HUES6 (cell line): ENCODE measurements around the gene SGIP1.
A peak's percentile ranks its signal among the peaks of the same experiment; 100 is the strongest.

Experiments used
- H3K27ac ChIP-seq: 2 replicates; pipeline ENCODE4 v1.7.0; 2013; ENCODE audit warnings: low read depth, mild to moderate bottlenecking, low read length, inconsistent platforms
- H3K27me3 ChIP-seq: 2 replicates; pipeline ENCODE4 v1.6.1; 2013; ENCODE audit warnings: low read length; ENCODE audit not compliant: control insufficient read depth, insufficient read depth
- H3K36me3 ChIP-seq: 2 replicates; pipeline ENCODE4 v1.6.1; 2013; ENCODE audit warnings: low read length; ENCODE audit not compliant: control insufficient read depth, insufficient read depth
- H3K4me1 ChIP-seq: 2 replicates; pipeline ENCODE4 v1.6.1; 2013; ENCODE audit warnings: low read length; ENCODE audit not compliant: control insufficient read depth, insufficient read depth
- H3K4me3 ChIP-seq: 2 replicates; pipeline ENCODE4 v1.5.1; 2013; ENCODE audit warnings: low read depth, low read length
- H3K9ac ChIP-seq: one replicate; pipeline ENCODE4 v1.6.1; 2013; ENCODE audit warnings: mild to moderate bottlenecking, low read length
- H3K9me3 ChIP-seq: 2 replicates; pipeline ENCODE4 v1.6.1; 2013; ENCODE audit warnings: low read depth, low read length; ENCODE audit not compliant: control insufficient read depth, insufficient read depth

Gene SGIP1

GRCh38 chr1:66523562-66523961 is 10.4 kb upstream of the SGIP1 start:
- H3K9ac ChIP-seq = no peak overlapping the region
- no peaks in the 10 kb centered on the region for H3K27me3 ChIP-seq
- 0 out of 2 replicates have a peak, but pooled peaks cover 3% of the 10 kb centered on the region for H3K9me3 ChIP-seq
- no peak overlapping the region for H3K4me3 ChIP-seq
- no peaks in the 10 kb centered on the region for H3K36me3 ChIP-seq
- no peak overlapping the region for H3K27ac ChIP-seq
- H3K4me1 ChIP-seq = no peaks in the 10 kb centered on the region

DNA sequence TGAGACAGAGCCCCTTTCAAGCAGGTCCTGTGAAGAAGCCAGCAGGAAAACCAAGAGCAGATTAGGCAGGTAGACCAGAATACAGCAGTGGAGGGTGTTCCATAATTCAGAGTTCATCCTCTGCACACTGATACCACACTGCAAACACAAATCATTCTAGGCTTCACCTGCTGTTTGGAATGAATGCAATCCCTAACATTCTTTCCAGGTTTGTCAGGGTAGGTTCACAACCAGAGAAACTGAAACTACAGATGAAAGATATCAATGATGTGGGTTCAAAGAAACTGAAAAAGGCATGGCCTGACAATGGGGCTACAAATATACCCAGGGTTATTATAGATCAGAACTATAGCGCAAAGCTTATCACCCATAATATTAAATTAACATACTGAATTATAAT is 8.9 kb upstream of the SGIP1 start:
- Histone ChIP-seq H3K27me3 (no peaks in the 10 kb centered on the region), H3K27ac (no peak overlapping the region), H3K4me3 (no peak overlapping the region), H3K36me3 (no peaks in the 10 kb centered on the region), H3K9ac (no peak overlapping the region), H3K4me1 (peaks cover 7% of the 10 kb centered on the region), H3K9me3 (0 out of 2 replicates have a peak, but pooled peaks cover 3% of the 10 kb centered on the region)

GRCh38 chr1:66526036-66526435 is 7.9 kb upstream of the SGIP1 start:
- H3K4me1 ChIP-seq = peaks cover 10% of the 10 kb centered on the region
- H3K36me3 ChIP-seq = no peaks in the 10 kb centered on the region
- no peak overlapping the region for H3K27ac ChIP-seq
- H3K27me3 ChIP-seq = no peaks in the 10 kb centered on the region
- H3K9ac ChIP-seq = no peak overlapping the region
- no peak overlapping the region for H3K4me3 ChIP-seq
- H3K9me3 ChIP-seq = 0 out of 2 replicates have a peak, but pooled peaks cover 3% of the 10 kb centered on the region

DNA sequence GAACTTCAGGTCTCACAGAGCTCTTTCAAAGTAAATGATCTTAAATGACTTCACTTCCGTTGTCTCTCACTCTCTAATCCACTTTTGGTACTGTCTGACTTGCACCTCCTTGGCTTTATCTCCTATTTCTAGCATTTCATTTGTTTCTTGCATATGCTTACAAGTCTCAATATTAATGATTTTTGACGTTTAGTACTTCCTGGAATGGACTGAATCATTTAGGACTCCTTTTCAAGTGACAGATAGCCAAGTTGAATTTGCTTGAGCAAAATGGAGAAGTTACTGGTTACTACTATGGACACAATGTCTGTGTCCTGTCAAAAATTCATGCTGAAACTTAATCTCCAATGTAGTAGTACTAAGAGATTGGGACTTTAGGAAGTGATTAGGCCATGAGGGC is 7.0 kb upstream of the SGIP1 start:
- H3K27ac ChIP-seq = no peak overlapping the region
- no peaks in the 10 kb centered on the region for H3K36me3 ChIP-seq

GRCh38 chr1:66527686-66528085 is 6.3 kb upstream of the SGIP1 start:
- Histone ChIP-seq H3K36me3 (no peaks in the 10 kb centered on the region), H3K27ac (no peak overlapping the region), H3K4me1 (peaks cover 12% of the 10 kb centered on the region), H3K27me3 (peaks cover 16% of the 10 kb centered on the region), H3K9me3 (0 out of 2 replicates have a peak, but pooled peaks cover 3% of the 10 kb centered on the region), H3K9ac (no peak overlapping the region), H3K4me3 (no peak overlapping the region)

More for the DNA sequence above, 7.0 kb upstream of the SGIP1 start:
- no peak overlapping the region for H3K4me3 ChIP-seq
- H3K4me1 ChIP-seq = peaks cover 10% of the 10 kb centered on the region
- no peak overlapping the region for H3K9ac ChIP-seq
- peaks cover 9% of the 10 kb centered on the region for H3K27me3 ChIP-seq
- H3K9me3 ChIP-seq = 0 out of 2 replicates have a peak, but pooled peaks cover 3% of the 10 kb centered on the region

GRCh38 chr1:66528580-66528979 is 5.4 kb upstream of the SGIP1 start:
- H3K27ac ChIP-seq = no peak overlapping the region
- no peaks in the 10 kb centered on the region for H3K36me3 ChIP-seq
- no peak overlapping the region for H3K9ac ChIP-seq
- 0 out of 2 replicates have a peak, but pooled peaks cover 3% of the 10 kb centered on the region for H3K9me3 ChIP-seq
- H3K27me3 ChIP-seq = peaks cover 25% of the 10 kb centered on the region
- peaks cover 13% of the 10 kb centered on the region for H3K4me1 ChIP-seq
- no peak overlapping the region for H3K4me3 ChIP-seq

GRCh38 chr1:66532214-66532613 is 1.7 kb upstream of the SGIP1 start:
- Histone ChIP-seq H3K9me3 (0 out of 2 replicates have a peak, but pooled peaks cover 1% of the 10 kb centered on the region), H3K9ac (no peak overlapping the region), H3K27me3 (peaks cover 37% of the 10 kb centered on the region), H3K27ac (no peak overlapping the region), H3K4me1 (peaks cover 13% of the 10 kb centered on the region), H3K36me3 (no peaks in the 10 kb centered on the region), H3K4me3 (peak overlapping the region; percentile 81)

- Histone ChIP-seq H3K4me3 (peak overlapping the region; percentile 81), H3K36me3 (no peaks in the 10 kb centered on the region), H3K4me1 (peaks cover 13% of the 10 kb centered on the region), H3K27me3 (peaks cover 37% of the 10 kb centered on the region), H3K27ac (no peak overlapping the region), H3K9ac (peak overlapping the region; percentile 57), H3K9me3 (no peaks in the 10 kb centered on the region)
Measured at GRCh38 chr1:66532798-66533783, 862 bp upstream of the SGIP1 start.

GRCh38 chr1:66535061-66535460 is 1.1 kb downstream of the SGIP1 start:
- Histone ChIP-seq H3K36me3 (no peaks in the 10 kb centered on the region), H3K4me3 (no peak overlapping the region), H3K9me3 (no peaks in the 10 kb centered on the region), H3K9ac (no peak overlapping the region), H3K27ac (no peak overlapping the region), H3K27me3 (peaks cover 37% of the 10 kb centered on the region), H3K4me1 (peaks cover 12% of the 10 kb centered on the region)

DNA sequence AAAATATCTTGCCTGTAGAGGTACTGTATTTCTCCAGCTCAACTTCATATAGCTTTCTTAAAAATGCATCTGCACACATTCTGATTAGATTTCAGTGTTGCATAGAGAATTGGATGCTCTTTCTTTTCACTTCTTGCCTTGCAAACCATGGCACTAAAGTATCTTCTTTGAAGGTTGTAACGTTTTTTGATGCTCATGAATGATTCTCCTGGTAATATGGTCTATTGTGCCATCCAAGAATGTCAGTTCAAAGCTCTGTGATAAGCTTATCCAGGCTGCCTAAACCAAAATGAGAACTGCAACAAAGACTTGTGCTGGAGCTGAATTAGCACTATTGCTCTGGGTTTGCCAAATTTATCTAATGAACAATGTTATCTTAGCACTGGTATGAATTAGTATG is 1.9 kb downstream of the SGIP1 start:
- H3K9ac ChIP-seq = no peak overlapping the region
- H3K9me3 ChIP-seq = no peaks in the 10 kb centered on the region
- H3K27me3 ChIP-seq = peaks cover 37% of the 10 kb centered on the region
- H3K36me3 ChIP-seq = no peaks in the 10 kb centered on the region
- H3K27ac ChIP-seq = no peak overlapping the region
- H3K4me1 ChIP-seq = peaks cover 17% of the 10 kb centered on the region
- no peak overlapping the region for H3K4me3 ChIP-seq

DNA sequence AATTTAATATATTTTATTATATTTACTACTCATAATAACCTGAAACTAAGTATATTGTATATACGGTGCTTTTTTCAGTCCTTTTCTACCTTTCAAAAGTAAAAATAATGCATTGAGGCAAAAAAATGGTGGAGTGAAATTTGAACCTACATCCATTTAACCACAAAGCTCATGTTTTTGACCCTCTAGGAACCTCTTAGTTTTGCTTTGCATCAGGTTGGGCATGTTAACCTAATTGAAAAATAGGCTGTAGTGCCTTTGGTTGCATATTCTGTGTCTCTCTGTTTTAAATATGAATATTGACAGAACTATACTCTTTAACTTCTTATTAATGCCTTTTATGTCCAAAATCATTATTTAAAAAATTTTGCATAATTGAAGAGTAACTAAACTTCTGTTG is 3.8 kb downstream of the SGIP1 start:
- no peak overlapping the region for H3K4me3 ChIP-seq
- no peak overlapping the region for H3K27ac ChIP-seq
- no peaks in the 10 kb centered on the region for H3K9me3 ChIP-seq

More for the DNA sequence above, 3.8 kb downstream of the SGIP1 start:
- no peaks in the 10 kb centered on the region for H3K36me3 ChIP-seq
- peaks cover 22% of the 10 kb centered on the region for H3K27me3 ChIP-seq
- no peak overlapping the region for H3K9ac ChIP-seq
- peaks cover 19% of the 10 kb centered on the region for H3K4me1 ChIP-seq
